Stimulated activated CD4-positive, alpha-beta T cell treated with anti-CD3 and anti-CD28 coated beads, TNF-alpha, amount 100 ng/mL, for 48 hours (primary cell): ENCODE measurements around the gene MAPK8.
"Not testable (repeated sequence)": the region's sequence is repeated elsewhere in the genome, so short reads cannot be mapped to it uniquely, and the experiment has no call there.

Experiments used
- DNase-seq, 3 donors: peaks; one replicate each; pipeline ENCODE4 v3.0.0-alpha.2; 2020; ENCODE audit warnings: low read depth in 3 of 3

The MAPK8 gene

DNA sequence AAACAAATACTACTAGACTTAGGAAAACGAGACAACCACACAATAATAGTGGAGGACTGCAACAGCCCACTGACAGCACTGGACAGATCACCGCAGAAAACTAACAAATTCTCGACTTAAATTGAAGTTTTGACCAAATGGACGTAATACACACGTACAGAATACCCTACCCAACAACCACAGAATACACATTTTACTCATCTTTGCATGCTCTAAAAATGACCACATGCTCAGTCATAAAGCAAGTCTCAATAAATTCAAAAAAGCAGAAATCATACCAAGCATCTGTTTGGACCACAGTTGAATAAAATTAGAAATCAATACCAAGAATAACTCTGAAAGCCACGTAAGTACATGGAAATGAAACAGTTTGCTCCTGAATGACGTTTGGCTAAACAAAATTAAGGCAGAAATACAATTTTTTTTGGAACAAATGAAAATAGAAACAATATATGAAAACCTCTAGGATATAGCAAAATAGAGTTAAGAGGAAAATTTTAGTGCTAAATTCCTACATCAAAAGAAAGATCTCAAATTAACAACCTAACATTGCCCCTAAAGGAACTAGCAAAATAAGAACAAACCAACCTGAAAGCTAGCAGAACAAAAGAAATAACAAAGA lies 30.6 kb downstream of the MAPK8 start:
- no peak for DNase-seq

DNA sequence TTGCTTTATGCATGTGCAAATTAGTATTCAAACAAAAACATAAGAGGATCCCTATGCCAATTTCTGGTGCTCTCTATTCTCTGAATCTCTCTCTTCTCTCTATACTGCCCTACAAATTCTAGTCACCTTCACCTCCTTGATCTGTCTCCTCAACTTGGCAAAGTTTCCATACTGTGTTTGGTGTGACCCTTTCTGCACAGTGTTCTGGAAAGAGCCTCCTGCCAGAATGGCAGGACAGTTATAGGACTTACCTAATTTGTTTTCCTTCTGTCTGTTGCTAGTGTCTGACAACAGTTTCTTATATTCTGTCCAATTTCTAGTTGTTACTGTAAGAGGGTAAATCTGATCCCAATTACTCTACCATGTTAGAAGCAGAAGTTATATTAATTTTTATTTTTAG lies 34.3 kb downstream of the MAPK8 start:
- DNase-seq: no peak

DNA sequence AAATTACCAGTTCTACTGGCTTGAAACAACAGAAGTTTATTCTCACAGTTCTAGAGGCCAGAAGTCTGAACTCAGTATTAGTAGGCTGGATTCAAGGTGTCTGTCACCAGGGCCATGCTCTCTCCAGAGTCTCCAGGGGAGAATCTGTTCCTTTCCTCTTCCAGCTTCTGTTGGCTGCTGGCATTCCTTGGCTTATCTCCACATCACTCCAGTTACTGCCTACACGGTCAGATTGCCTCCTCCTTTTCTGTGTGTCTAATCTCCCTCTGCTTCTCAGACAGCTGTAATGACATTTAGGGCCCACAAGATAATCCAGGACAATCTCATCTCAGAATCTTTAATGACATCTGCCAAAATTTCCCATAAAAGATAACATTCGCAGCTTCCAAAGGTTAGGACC lies 36.6 kb downstream of the MAPK8 start:
- DNase-seq: no peak

DNA sequence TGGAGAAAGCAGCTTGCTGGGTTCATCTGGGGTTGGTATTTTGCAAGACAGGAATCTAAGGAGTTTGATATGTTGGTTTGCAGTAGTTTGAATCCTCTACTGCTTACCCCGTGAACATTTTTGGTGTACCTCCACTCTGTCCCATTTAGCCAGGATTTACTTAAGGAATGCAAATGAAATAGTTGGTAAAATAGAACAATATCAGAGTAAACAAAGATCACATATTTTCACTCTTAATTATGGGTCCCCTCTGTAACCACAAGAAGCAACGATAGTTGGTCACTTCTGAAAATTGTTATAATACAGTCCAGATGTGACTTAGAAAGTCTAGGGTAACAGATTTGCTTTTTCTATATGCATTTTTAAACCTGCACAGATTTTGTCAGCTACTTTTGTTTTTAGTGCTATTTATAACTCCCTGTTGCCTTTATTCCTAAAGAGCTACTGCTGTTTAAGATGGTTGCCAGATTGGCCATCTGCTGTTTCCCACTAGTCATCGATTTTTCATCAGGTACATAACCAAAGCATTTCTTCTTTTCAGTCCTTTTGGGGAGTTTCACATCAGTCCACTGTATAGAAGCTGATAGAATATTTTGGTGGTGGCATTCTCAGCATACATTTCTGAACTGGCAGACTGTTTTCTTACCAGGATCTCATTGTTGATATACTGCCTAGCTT lies 37.6 kb downstream of the MAPK8 start:
- DNase-seq: no peak

GRCh38 chr10:48346248-48346647 lies 39.8 kb downstream of the MAPK8 start:
- not testable (repeated sequence) for DNase-seq

- DNase-seq: not testable (repeated sequence)
Observed at GRCh38 chr10:48347539-48347938, 41.1 kb downstream of the MAPK8 start.

- not testable (repeated sequence) for DNase-seq
Observed at GRCh38 chr10:48347943-48348342, 41.5 kb downstream of the MAPK8 start.

- no peak for DNase-seq
Observed at GRCh38 chr10:48353246-48353645, 46.8 kb downstream of the MAPK8 start.

GRCh38 chr10:48357631-48358030 lies 51.2 kb downstream of the MAPK8 start:
- DNase-seq: no peak

GRCh38 chr10:48358162-48358561 lies 51.7 kb downstream of the MAPK8 start:
- DNase-seq: no peak

DNA sequence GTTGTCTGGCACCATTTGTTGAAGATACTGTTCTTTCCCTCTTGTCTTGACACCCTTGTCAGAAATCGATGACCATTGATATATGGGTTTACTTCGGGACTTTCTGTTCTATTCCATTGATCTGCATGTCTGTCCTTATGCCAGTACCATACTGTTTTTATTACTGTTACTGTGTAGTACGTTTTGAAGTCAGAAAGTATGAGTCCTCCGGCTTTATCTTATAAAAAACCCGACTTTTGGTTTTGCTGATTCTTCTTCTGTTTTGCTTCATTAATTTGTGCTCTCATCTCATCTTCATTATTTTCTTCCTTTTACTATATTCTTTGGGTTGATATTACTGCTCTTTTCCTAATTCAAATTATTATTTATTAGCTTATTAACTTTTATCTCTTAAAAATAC lies 52.4 kb downstream of the MAPK8 start:
- no peak for DNase-seq

- no peak for DNase-seq
Observed at GRCh38 chr10:48361176-48361575, 54.7 kb downstream of the MAPK8 start.

- peak in 2 of 3 donors; percentile 4 for DNase-seq
Observed at GRCh38 chr10:48363617-48364355, 57.3 kb downstream of the MAPK8 start.

GRCh38 chr10:48364659-48365405 lies 58.4 kb downstream of the MAPK8 start:
- DNase-seq: no peak

DNA sequence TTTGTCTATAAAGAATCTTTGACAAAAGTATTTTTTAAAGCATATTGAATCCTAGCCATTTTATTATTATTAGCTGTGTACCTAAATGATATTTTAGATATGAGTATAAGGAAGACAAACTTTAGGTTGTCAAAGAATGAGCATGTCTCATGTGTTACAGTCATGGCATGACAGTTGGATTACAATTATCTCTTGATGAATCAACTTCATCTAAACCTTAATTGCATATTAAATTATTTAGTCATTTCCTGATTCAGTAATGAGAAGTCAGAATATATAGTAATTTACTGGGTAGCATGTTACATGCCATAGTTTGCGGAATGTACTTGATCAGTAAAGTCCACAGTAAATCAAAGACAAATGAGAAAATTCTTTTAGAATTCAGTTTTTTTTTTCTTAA lies 59.2 kb downstream of the MAPK8 start:
- DNase-seq: no peak

GRCh38 chr10:48366261-48366660 lies 59.8 kb downstream of the MAPK8 start:
- DNase-seq: no peak

- no peak for DNase-seq
Observed at GRCh38 chr10:48369501-48369900, 63.0 kb downstream of the MAPK8 start.

GRCh38 chr10:48377751-48378530 lies 71.5 kb downstream of the MAPK8 start:
- no peak for DNase-seq

DNA sequence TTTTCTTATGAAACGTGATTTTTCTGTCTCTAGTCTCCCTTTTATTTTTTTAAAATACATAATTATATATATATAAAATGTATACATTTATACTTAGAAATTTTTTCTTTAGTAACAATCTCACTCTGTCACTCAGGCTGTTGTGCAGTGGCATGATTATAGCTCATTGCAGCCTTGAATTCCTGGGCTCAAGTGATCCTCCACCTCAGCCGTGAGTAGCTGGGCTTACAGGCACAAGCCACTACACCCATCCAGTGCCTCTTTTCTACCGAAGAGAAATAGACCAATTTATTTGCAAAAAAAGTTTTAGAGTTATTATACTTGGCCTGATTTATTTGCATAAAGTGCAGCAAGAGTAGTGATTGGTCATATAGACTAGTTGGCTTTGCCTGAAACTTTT lies 72.2 kb downstream of the MAPK8 start:
- no peak for DNase-seq

DNA sequence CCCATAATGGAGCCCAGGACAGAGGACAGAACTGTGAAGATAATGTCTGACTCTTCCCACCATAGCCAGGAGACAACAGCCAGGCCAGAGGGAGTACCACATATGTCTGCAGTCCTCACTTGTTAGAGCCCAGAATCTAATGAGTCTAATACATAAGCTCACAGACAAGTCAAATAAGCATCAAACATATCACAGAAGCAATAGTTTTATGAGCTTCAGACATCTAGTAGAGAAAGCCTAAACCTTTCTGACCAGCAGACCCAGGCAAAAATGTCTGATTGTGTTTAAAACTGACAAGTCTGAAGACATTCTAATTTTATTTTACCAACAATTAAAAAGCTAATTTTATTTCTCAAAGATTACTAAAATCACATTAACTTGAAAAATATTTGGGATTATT lies 75.5 kb downstream of the MAPK8 start:
- DNase-seq: no peak

- no peak for DNase-seq
Observed at GRCh38 chr10:48382982-48383381, 76.5 kb downstream of the MAPK8 start.

- no peak for DNase-seq
Observed at GRCh38 chr10:48383393-48383792, 76.9 kb downstream of the MAPK8 start.
